ENCODE data around the gene NEBL. TPM values are rescaled to one million over a fixed set of nuclear protein-coding genes. Genes with fewer than 3 reads are reported as not detected.

NEBL gene
- total and polyA plus RNA-seq, 2 experiments from 2014 or later = 2.3 to 11.4 TPM

GRCh38 chr10:20839910-20840309, 57.2 kb downstream of the NEBL start (continued):
- no peak for TF ChIP-seq ZNF462 (CRISPR knock-in tag; IDR thresholded peaks at IDR 0.05)

- Histone ChIP-seq H3K4me2 (no peak overlapping the region), H3K4me1 (ENCODE audit: insufficient read depth) (no peaks in the 10 kb centered on the region), H3K27ac (ENCODE audit: low read depth) (no peak overlapping the region), H3K9me2 (ENCODE audit: insufficient read depth) (no peaks in the 10 kb centered on the region), H3F3A (replicated peaks; ENCODE audit: low read depth) (no peaks in the 10 kb centered on the region), H3K36me3 (ENCODE audit: insufficient read depth) (no peaks in the 10 kb centered on the region), H4K20me1 (replicated peaks; ENCODE audit: insufficient read depth) (no peaks in the 10 kb centered on the region), H3K27me3 (ENCODE audit: insufficient read depth) (no peaks in the 10 kb centered on the region), H2AFZ (no peak overlapping the region), H3K79me2 (replicated peaks; ENCODE audit: insufficient read depth) (no peaks in the 10 kb centered on the region), H3K4me3 (no peak overlapping the region)
- Mint-ChIP-seq H3K4me1 (no peaks in the 10 kb centered on the region), H3K9me3 (peaks cover 15% of the 10 kb centered on the region; the same call in 2 of the 3 replicates), H3K27ac (no peak overlapping the region), H3K27me3 (ENCODE audit: insufficient read depth, low read depth, poor library complexity) (peaks cover 2% of the 10 kb centered on the region), H3K36me3 (ENCODE audit: low read depth) (peaks cover 5% of the 10 kb centered on the region; the same call in 2 of the 3 replicates), H3K4me3 (no peak overlapping the region)
- ATAC-seq (no peak), DNase-seq (ENCODE audit: low spot score) (no peak)
- no peak for TF ChIP-seq CREB1 (CRISPR knock-in tag; IDR thresholded peaks at IDR 0.05; ENCODE audit: low read depth)
- TF ChIP-seq ZNF114 (CRISPR knock-in tag; IDR thresholded peaks at IDR 0.05) = no peak
- no peak for TF ChIP-seq ZNF331 (CRISPR knock-in tag; IDR thresholded peaks at IDR 0.05; ENCODE audit: low read depth)
- no peak for TF ChIP-seq EZH2phosphoT487 (IDR thresholded peaks at IDR 0.05; ENCODE audit: unreplicated experiment)
- no peak for TF ChIP-seq JUNB (IDR thresholded peaks at IDR 0.05; ENCODE audit: unreplicated experiment)
- TF ChIP-seq POLR2AphosphoS5 (IDR thresholded peaks at IDR 0.05; ENCODE audit: low read depth) = no peak
- TF ChIP-seq ZNF462 (CRISPR knock-in tag; IDR thresholded peaks at IDR 0.05) = no peak
- TF ChIP-seq CTCF (conservative IDR thresholded peaks at IDR 0.05; ENCODE audit: low read depth in 2 of 2) = no peak
- no peak for TF ChIP-seq STAT1 (IDR thresholded peaks at IDR 0.05; ENCODE audit: unreplicated experiment)
These were observed 58.0 kb downstream of the NEBL start for GRCh38 chr10:20839141-20839540.

All from GM23338 (cell line).